SU-DHL-6 (cell line): ENCODE data around the gene PTGES2.

Experiments used
- CTCF ChIP-seq: fragments of 200-600 bp; sonication (generic); IDR thresholded peaks from one replicate; pipeline ENCODE4 v1.5.1; 2017; ENCODE audit warnings: antibody characterized with exemption, mild to moderate bottlenecking, low read length, moderate library complexity; ENCODE audit not compliant: insufficient read depth, poor library complexity, severe bottlenecking
- EZH2phosphoT487 ChIP-seq: fragments of 200-600 bp; sonication (generic), shearing (Covaris generic); conservative IDR thresholded peaks from 2 replicates; pipeline ENCODE4 v1.6.1; 2018; ENCODE audit warnings: mild to moderate bottlenecking, antibody characterized with exemption, low read length, moderate library complexity, mixed read lengths

GRCh38 chr9:128159522-128159783 lies 31.9 kb upstream of the PTGES2 start:
- no peak for TF ChIP-seq CTCF
- TF ChIP-seq EZH2phosphoT487, result no peak
